SU-DHL-6 (cell line): Measurements from ENCODE around the gene LRIG1.

ENCODE experiments used
- H2AFZ ChIP-seq: fragments of 200-600 bp; sonication (generic); 2 replicates; pipeline ENCODE4 v1.6.1; 2014; ENCODE audit warnings: low read depth, mild to moderate bottlenecking, moderate library complexity, mixed read lengths, antibody characterized with exemption, low read length; ENCODE audit not compliant: severe bottlenecking
- H3F3A ChIP-seq: fragments of 200-600 bp; shearing (Covaris generic); 2 replicates; pipeline ENCODE4 v1.6.0; 2016; ENCODE audit warnings: antibody characterized with exemption, mild to moderate bottlenecking; ENCODE audit not compliant: insufficient read depth
- H3K27ac ChIP-seq: fragments of 200-600 bp; sonication (generic); 2 replicates; pipeline ENCODE4 v1.5.1; 2016; ENCODE audit warnings: low read depth, mild to moderate bottlenecking, low read length, moderate library complexity, mixed read lengths
- H3K27me3 ChIP-seq: fragments of 200-600 bp; sonication (generic), shearing (Covaris generic); 2 replicates; pipeline ENCODE4 v1.6.0; 2014; ENCODE audit warnings: mild to moderate bottlenecking, low read length
- H3K36me3 ChIP-seq: fragments of 200-600 bp; sonication (generic); 2 replicates; pipeline ENCODE4 v1.6.1; 2014; ENCODE audit warnings: mild to moderate bottlenecking, low read length, mixed read lengths
- H3K4me2 ChIP-seq: fragments of 300-600, 200-600 bp; shearing (Covaris generic), sonication (generic); 2 replicates; pipeline ENCODE4 v1.6.0; 2014; ENCODE audit warnings: low read length, low read depth, mild to moderate bottlenecking; ENCODE audit not compliant: poor library complexity, severe bottlenecking
- H3K4me3 ChIP-seq: fragments of 200-600 bp; sonication (generic); 2 replicates; pipeline ENCODE4 v1.5.1; 2014; ENCODE audit warnings: antibody characterized with exemption, low read length, mild to moderate bottlenecking, mixed read lengths; ENCODE audit not compliant: insufficient read depth, poor library complexity, severe bottlenecking
- H3K79me2 ChIP-seq: fragments of 200-600 bp; sonication (generic); 2 replicates; pipeline ENCODE4 v1.6.1; 2014; ENCODE audit warnings: mild to moderate bottlenecking, low read length, moderate library complexity; ENCODE audit not compliant: insufficient read depth
- H3K9ac ChIP-seq: fragments of 200-600 bp; sonication (generic); 2 replicates; pipeline ENCODE4 v1.7.0; 2014; ENCODE audit warnings: mild to moderate bottlenecking, low read length
- H3K9me2 ChIP-seq: fragments of 200-600 bp; sonication (generic); replicated peaks from 2 replicates; pipeline ENCODE4 v1.6.1; 2014; ENCODE audit warnings: low read length; ENCODE audit not compliant: insufficient read depth
- H3K9me3 ChIP-seq: fragments of 200-600 bp; sonication (generic); 2 replicates; pipeline ENCODE4 v1.6.1; 2014; ENCODE audit warnings: low read length, mixed read lengths; ENCODE audit not compliant: insufficient read depth
- H4K20me1 ChIP-seq: fragments of 200-600 bp; sonication (generic); 2 replicates; pipeline ENCODE4 v1.6.1; 2014; ENCODE audit warnings: low read depth, mild to moderate bottlenecking, antibody characterized with exemption, low read length, moderate library complexity, mixed read lengths
- CTCF ChIP-seq: fragments of 200-600 bp; sonication (generic); IDR thresholded peaks from one replicate; pipeline ENCODE4 v1.5.1; 2017; ENCODE audit warnings: antibody characterized with exemption, mild to moderate bottlenecking, low read length, moderate library complexity; ENCODE audit not compliant: insufficient read depth, poor library complexity, severe bottlenecking
- EZH2phosphoT487 ChIP-seq: fragments of 200-600 bp; sonication (generic), shearing (Covaris generic); conservative IDR thresholded peaks from 2 replicates; pipeline ENCODE4 v1.6.1; 2018; ENCODE audit warnings: mild to moderate bottlenecking, antibody characterized with exemption, low read length, moderate library complexity, mixed read lengths

The LRIG1 gene

GRCh38 chr3:66431494-66431893 lies 69.3 kb downstream of the LRIG1 start:
- no peak overlapping the region for H2AFZ ChIP-seq
- no peaks in the 10 kb centered on the region for H3K79me2 ChIP-seq
- no peaks in the 10 kb centered on the region for H3K9me3 ChIP-seq
- no peaks in the 10 kb centered on the region for H3K36me3 ChIP-seq
- no peak overlapping the region for H3K4me3 ChIP-seq
- no peaks in the 10 kb centered on the region for H4K20me1 ChIP-seq
- no peak overlapping the region for H3K27ac ChIP-seq
- H3K4me2 ChIP-seq: no peak overlapping the region
- TF ChIP-seq EZH2phosphoT487 (no peak), CTCF (no peak)
- no peaks in the 10 kb centered on the region for H3F3A ChIP-seq
- no peak overlapping the region for H3K9ac ChIP-seq
- no peaks in the 10 kb centered on the region for H3K9me2 ChIP-seq
- H3K27me3 ChIP-seq: no peaks in the 10 kb centered on the region

GRCh38 chr3:66430876-66431275 lies 69.9 kb downstream of the LRIG1 start:
- H3K36me3 ChIP-seq: no peaks in the 10 kb centered on the region
- no peak overlapping the region for H3K27ac ChIP-seq
- no peaks in the 10 kb centered on the region for H3K9me2 ChIP-seq
- no peaks in the 10 kb centered on the region for H3K27me3 ChIP-seq
- H3K4me3 ChIP-seq: no peak overlapping the region
- TF ChIP-seq CTCF (no peak), EZH2phosphoT487 (no peak)
- H3F3A ChIP-seq: no peaks in the 10 kb centered on the region
- no peak overlapping the region for H3K9ac ChIP-seq
- no peak overlapping the region for H3K4me2 ChIP-seq
- H2AFZ ChIP-seq: no peak overlapping the region
- no peaks in the 10 kb centered on the region for H3K79me2 ChIP-seq
- no peaks in the 10 kb centered on the region for H4K20me1 ChIP-seq
- H3K9me3 ChIP-seq: no peaks in the 10 kb centered on the region

GRCh38 chr3:66428733-66429132 lies 72.1 kb downstream of the LRIG1 start:
- Histone ChIP-seq H3K4me2 (no peak overlapping the region), H2AFZ (no peak overlapping the region), H3K9me2 (no peaks in the 10 kb centered on the region), H3F3A (no peaks in the 10 kb centered on the region), H3K36me3 (no peaks in the 10 kb centered on the region), H3K79me2 (no peaks in the 10 kb centered on the region), H3K4me3 (no peak overlapping the region), H3K9ac (no peak overlapping the region), H3K27ac (no peak overlapping the region), H3K9me3 (no peaks in the 10 kb centered on the region), H3K27me3 (no peaks in the 10 kb centered on the region), H4K20me1 (no peaks in the 10 kb centered on the region)
- TF ChIP-seq EZH2phosphoT487 (no peak), CTCF (no peak)

GRCh38 chr3:66427951-66428474 lies 72.8 kb downstream of the LRIG1 start:
- Histone ChIP-seq H3K9ac (no peak overlapping the region), H3K36me3 (no peaks in the 10 kb centered on the region), H3K79me2 (no peaks in the 10 kb centered on the region), H4K20me1 (no peaks in the 10 kb centered on the region), H3K9me2 (no peaks in the 10 kb centered on the region), H3F3A (no peaks in the 10 kb centered on the region), H3K4me2 (no peak overlapping the region), H3K9me3 (no peaks in the 10 kb centered on the region), H2AFZ (no peak overlapping the region), H3K27ac (no peak overlapping the region), H3K4me3 (no peak overlapping the region), H3K27me3 (no peaks in the 10 kb centered on the region)
- TF ChIP-seq EZH2phosphoT487 (no peak), CTCF (no peak)
